ENCODE results near the gene KLRB1.
"Not testable (repeated sequence)": the region's sequence is repeated elsewhere in the genome, so short reads cannot be mapped to it uniquely, and the experiment has no call there.

KLRB1 gene

DNA sequence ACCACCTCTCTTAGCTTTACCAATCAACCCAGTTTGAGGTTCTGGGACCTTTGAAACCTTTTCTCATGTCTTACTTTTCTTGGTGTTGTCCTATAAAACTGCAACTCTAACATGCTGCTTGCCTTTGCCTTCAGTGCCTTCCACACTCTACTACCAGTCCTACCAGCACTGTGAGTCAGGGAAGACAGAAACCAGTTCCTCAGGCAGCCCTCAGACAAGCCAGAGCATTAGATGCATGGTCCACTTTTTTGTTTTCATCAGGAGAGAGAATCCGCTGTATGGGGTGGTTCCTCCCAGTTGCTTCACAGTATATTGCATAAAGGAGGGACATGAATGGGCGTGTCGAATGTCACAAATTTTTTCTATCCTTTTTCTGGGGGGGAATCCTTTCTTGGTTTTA lies 17.3 kb upstream of the KLRB1 start:
- DNase-seq (ENCODE audit: extremely low read depth in 1 of 2, low read depth in 1 of 2): no peak

GRCh38 chr12:9619411-9620179 lies 11.9 kb upstream of the KLRB1 start:
- DNase-seq (ENCODE audit: extremely low read depth in 1 of 2, low read depth in 1 of 2): no peak

DNA sequence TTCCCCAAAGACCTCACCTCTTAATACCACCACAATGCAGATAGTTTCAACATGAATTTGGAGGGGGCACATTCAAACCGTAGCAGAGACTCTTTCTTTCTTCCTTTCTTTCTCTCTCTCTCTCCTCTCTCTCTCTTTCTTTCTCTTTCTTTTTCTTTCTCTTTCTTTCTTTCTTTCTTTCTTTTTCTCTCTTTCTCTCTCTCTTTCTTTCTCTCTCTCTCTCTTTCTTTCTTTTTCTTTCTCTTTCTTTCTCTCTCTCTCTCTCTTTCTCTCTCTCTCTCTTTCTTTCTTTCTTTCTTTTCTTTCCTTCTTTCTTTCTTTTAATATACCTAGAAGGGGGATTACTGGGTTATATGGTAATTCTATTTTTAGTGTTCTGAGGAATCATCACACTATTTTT lies 11.2 kb upstream of the KLRB1 start:
- not testable (repeated sequence) for DNase-seq (ENCODE audit: extremely low read depth in 1 of 2, low read depth in 1 of 2)

GRCh38 chr12:9617124-9617523 lies 9.4 kb upstream of the KLRB1 start:
- DNase-seq (ENCODE audit: extremely low read depth in 1 of 2, low read depth in 1 of 2): no peak

DNA sequence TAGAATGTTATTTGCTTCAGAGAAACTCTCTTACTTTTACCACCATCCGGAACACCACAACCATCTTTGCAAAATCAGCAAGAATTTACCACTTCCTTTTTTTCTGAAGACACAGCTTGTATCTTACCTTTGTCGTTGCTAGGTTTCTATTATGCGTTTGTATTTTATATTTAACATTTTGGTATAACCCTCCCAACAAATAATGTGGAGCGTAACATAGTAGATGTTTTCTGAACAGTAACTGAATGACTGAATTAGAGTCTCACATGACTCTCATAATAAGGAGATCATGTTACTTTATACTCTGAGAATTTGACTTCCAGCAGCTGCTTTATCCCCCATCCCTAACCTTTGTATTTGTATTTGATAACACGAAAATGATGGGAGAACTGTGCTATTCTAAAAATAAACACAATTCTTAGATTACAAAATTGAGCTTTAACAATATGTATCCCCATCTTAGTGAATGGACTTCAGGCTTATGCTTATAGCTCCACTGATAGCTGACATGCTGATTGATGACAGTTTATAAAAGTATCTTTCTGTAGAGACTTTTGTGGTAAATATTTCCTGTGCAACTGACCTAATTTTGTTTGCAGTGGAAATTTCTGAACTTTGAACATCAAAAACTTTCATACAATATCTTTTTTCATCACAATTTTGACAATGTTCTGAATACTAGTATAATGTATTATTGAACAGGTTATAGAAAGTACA lies 7.9 kb upstream of the KLRB1 start:
- no peak for DNase-seq (ENCODE audit: extremely low read depth in 1 of 2, low read depth in 1 of 2)

DNA sequence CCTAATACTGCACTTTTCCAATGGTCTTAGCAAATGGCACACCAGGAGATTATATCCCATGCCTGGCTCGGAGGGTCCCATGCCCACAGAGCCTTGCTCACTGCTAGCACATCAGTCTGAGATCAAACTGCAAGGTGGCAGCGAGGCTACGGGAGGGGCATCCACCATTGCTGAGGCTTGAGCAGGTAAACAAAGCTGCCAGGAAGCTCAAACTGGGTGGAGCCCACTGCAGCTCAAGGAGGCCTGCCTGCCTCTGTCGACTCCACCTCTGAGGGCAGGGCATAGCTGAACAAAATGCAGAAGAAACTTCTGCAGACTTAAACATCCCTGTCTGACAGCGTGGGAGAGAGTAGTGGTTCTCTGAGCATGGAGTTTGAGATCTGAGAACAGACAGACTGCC lies 2.9 kb upstream of the KLRB1 start:
- not testable (repeated sequence) for DNase-seq (ENCODE audit: extremely low read depth in 1 of 2, low read depth in 1 of 2)

- no peak for DNase-seq (ENCODE audit: extremely low read depth in 1 of 2, low read depth in 1 of 2)
Observed at GRCh38 chr12:9606736-9607372, 862 bp downstream of the KLRB1 start.

DNA sequence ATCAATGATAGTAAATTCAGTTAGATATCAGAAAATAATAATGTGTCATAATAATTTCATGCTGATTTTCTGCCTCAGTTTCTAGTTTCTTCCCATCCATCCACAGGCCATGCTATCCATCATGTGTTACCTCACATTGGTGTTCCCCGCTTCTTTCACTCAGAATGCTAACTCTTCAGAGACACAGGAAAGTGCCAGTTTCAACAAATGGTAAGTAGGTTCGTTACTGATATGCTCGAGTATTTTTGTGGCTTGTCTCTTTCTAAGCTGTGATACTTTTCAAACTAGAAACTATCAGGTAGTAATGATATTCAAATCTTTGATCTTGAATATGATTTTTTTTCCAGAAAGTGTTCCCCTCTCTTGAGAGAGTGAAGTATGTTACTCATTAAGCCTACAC lies 1.5 kb downstream of the KLRB1 start:
- DNase-seq (ENCODE audit: extremely low read depth in 1 of 2, low read depth in 1 of 2): no peak

GRCh38 chr12:9605483-9605882 lies 2.2 kb downstream of the KLRB1 start:
- DNase-seq (ENCODE audit: extremely low read depth in 1 of 2, low read depth in 1 of 2): no peak

GRCh38 chr12:9604287-9604686 lies 3.4 kb downstream of the KLRB1 start:
- no peak for DNase-seq (ENCODE audit: extremely low read depth in 1 of 2, low read depth in 1 of 2)

GRCh38 chr12:9600426-9600825 lies 7.3 kb downstream of the KLRB1 start:
- not testable (repeated sequence) for DNase-seq (ENCODE audit: extremely low read depth in 1 of 2, low read depth in 1 of 2)

GRCh38 chr12:9598363-9598762 lies 9.4 kb downstream of the KLRB1 start:
- no peak for DNase-seq (ENCODE audit: extremely low read depth in 1 of 2, low read depth in 1 of 2)

DNA sequence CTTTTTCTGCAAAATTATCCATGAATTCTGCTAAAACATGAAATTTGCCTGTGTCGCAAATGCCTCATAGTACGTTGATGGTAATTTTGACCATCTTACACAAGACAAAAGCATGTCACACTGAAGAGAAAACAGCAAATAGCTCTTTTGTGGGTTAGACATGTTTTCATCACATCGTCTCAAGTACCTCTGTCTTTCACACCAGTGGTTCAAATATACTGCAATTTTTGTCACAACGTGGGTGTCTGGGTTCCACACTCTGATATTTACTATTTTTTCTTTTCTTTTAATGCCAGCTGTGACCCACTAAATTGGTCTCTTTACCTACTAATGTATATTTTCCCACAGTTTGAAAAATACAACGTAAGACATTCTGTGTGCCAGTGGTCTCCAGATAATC lies 10.4 kb downstream of the KLRB1 start:
- no peak for DNase-seq (ENCODE audit: extremely low read depth in 1 of 2, low read depth in 1 of 2)

GRCh38 chr12:9590441-9590840 lies 17.3 kb downstream of the KLRB1 start:
- no peak for DNase-seq (ENCODE audit: extremely low read depth in 1 of 2, low read depth in 1 of 2)

DNA sequence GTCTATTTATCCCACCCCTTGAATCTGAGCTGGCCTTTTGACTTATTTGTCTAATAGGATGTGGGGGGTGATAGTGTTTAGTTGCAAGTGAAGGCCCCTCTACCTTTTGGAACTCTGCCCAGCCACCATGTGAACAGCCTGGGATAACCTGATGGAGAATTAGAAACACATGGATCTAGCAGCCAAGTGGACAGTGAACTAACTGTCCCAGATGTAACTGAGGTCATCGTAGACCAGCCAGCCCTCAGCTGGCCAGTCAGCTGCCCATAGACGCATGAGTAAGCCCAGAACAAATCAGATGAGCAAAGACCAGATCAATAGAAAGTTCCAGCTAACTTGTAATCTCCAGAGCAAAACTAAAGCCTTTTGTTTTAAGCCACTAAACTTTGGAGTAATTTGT lies 19.0 kb downstream of the KLRB1 start:
- DNase-seq (ENCODE audit: extremely low read depth in 1 of 2, low read depth in 1 of 2): no peak

DNA sequence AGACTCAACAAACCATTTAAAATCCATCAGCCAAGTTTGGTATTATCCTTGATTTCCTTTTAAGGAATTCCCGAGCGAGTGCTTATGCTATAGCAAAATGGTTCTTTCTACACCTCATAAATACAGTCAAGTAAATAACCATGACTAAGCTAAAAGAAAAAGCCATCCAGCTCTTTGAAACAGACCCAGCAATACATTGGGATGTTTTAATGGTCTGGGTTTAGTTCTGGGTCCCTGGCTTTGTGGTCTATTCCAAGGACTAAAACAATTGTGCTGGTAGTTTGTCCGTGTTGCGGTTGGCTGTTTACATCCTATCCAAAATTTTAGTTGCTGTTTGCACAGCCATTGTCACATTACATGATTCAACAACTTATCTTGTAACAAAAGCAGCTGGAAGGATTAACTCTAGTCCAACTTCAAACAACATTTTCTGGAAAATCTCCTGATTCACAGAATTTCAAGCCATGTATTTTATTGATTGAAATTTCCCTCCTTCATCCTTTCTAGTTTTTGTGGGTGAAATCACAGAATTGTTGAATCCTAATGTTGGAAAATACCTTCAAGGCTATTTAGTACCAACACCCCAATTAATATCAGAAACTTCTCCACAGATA lies 19.6 kb downstream of the KLRB1 start:
- no peak for DNase-seq (ENCODE audit: extremely low read depth in 1 of 2, low read depth in 1 of 2)

DNA sequence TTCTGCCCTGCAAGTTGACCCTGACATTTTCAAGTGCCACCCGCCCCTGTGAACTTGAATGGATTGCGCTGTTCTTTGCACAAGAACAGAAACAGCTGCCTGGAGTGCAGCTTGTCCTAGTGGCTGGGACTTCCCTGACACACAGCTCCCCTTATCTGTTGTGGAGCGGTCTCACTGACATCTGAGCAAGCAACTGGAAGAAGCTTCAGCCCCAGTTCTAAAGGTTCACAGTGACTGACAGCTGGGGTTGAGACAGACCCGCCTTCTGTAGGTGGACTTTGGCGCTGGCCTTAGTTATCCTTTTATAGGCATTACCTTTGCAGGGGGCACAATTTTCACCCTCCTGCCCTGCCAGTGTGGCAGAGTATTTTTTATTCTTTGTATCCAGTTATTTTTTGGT lies 30.0 kb downstream of the KLRB1 start:
- not testable (repeated sequence) for DNase-seq (ENCODE audit: extremely low read depth in 1 of 2, low read depth in 1 of 2)

DNA sequence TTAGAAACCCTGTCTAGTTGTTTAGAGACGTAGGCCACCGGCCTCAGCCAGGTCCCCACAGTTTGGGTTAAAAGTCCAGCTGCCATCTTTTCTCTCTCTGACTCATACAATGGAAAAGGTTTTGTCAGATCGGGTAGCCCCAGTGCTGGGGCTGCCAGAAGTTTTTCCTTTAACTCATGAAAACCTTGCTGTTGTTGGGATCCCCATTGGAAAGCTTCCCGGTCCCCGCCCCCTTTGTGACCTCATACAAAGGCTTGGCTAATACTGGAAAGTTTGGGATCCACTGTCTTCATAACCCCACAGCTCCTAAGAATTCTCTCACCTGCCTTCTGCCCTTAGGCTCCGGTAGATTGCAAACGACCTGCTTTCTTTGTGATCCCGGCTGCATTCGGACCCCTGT lies 40.6 kb downstream of the KLRB1 start:
- DNase-seq (ENCODE audit: extremely low read depth in 1 of 2, low read depth in 1 of 2): not testable (repeated sequence)

- DNase-seq (ENCODE audit: extremely low read depth in 1 of 2, low read depth in 1 of 2): not testable (repeated sequence)
Observed at GRCh38 chr12:9566113-9566512, 41.6 kb downstream of the KLRB1 start.

DNA sequence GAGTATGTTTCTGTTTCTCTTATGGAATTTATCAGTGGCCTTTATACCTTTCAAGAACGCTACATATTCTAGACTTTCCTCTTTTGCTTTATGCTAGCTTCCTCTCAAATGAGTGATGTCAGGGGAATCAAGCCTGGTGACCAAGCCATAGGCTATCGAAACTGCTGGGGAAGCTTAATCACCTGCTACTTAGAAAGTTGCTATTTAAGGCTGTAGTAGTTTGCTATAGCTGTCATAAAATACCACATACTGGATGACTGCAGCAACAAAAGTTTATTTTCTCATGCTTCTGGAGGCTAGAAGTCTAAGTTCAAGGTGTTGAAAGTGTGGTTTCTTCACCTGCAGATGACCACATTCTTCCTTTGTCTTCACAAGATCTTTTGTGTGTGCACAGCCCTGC lies 43.3 kb downstream of the KLRB1 start:
- DNase-seq (ENCODE audit: extremely low read depth in 1 of 2, low read depth in 1 of 2): not testable (repeated sequence)

GRCh38 chr12:9562841-9563453 lies 44.8 kb downstream of the KLRB1 start:
- not testable (repeated sequence) for DNase-seq (ENCODE audit: extremely low read depth in 1 of 2, low read depth in 1 of 2)
